ENCODE data around the gene HCK.

- TF ChIP-seq ZNF274 (IDR thresholded peaks at IDR 0.05; ENCODE audit: low read depth, low read length), result no peak
- TF ChIP-seq YY1 (IDR thresholded peaks at IDR 0.05; ENCODE audit: insufficient read depth, insufficient read length), result no peak
- TF ChIP-seq SUZ12 (IDR thresholded peaks at IDR 0.05; ENCODE audit: extremely low read depth, insufficient read depth, insufficient read length), result no peak
Observed at GRCh38 chr20:32119734-32120133, 67.7 kb downstream of the HCK start.
